A549 (cell line): Measurements from ENCODE around the gene CENPM. TPM values are rescaled to one million over a fixed set of nuclear protein-coding genes. Genes with fewer than 3 reads are reported as not detected.

Experiments used
- ATAC-seq, 2 experiments: fragments of 200-7000 bp in 1 of 2; fragments of >200 bp in 1 of 2; cut with Nextera tagmentation in 1 of 2; cut with Tn5 transposase in 1 of 2; 3 replicates each; pipeline versions ENCODE4 v1.8.0 to v1.9.1; 2018 to 2020; ENCODE audit warnings: mild to moderate bottlenecking in 1 of 2, moderate library complexity in 1 of 2
- CTCF ChIA-PET: fragments of 300-600 bp; sonication (Branson Sonifier 250); formaldehyde crosslinking; extraction: SDS; loops from one replicate; lab custom pipeline; 2021; ENCODE audit warnings: antibody characterized with exemption, inconsistent platforms; lab: Yijun Ruan, JAX
- POLR2A ChIA-PET: fragments of 350-600 bp; formaldehyde crosslinking; extraction: SDS; loops from one replicate; lab custom pipeline; 2021; ENCODE audit warnings: antibody characterized with exemption, inconsistent platforms; lab: Yijun Ruan, JAX
- DNase-seq, 2 experiments: peaks; one replicate each; pipeline versions ENCODE4 v3.0.0 to v3.0.0-alpha.2; 2011 to 2016; ENCODE audit warnings: low read depth in 1 of 2, low spot score in 1 of 2
- FAIRE-seq: peaks from 2 replicates; lab custom pipeline; 2011; peaks lifted over from hg19 to GRCh38; lab: Jason Lieb, UNC
- H3K27ac ChIP-seq, 2 experiments: fragments of >200 bp; sonication (Bioruptor Twin); formaldehyde crosslinking; 3 replicates each; pipeline ENCODE4 v1.5.1; 2016 to 2017
- H3K4me1 ChIP-seq: fragments of >200 bp; sonication (Bioruptor Twin); formaldehyde crosslinking; 3 replicates; pipeline ENCODE4 v1.6.1; 2016
- H3K4me2 ChIP-seq: fragments of >200 bp; sonication (Bioruptor Twin); formaldehyde crosslinking; 3 replicates; pipeline ENCODE4 v1.6.1; 2016
- H3K4me3 ChIP-seq: fragments of >200 bp; sonication (Bioruptor Twin); formaldehyde crosslinking; 3 replicates; pipeline ENCODE4 v1.5.1; 2016
- H3K9me3 ChIP-seq: fragments of >200 bp; sonication (Bioruptor Twin); formaldehyde crosslinking; 3 replicates; pipeline ENCODE4 v1.6.1; 2016
- ATOH8 ChIP-seq: fragments of 250-450 bp; sonication (Bioruptor Pico); IDR thresholded peaks from 2 replicates; pipeline ENCODE4 v1.5.0; 2020; ENCODE audit warnings: low read depth, mild to moderate bottlenecking, moderate library complexity
- BCL3 ChIP-seq: fragments of >200 bp; sonication (Bioruptor Twin); formaldehyde crosslinking; IDR thresholded peaks from 3 replicates; pipeline ENCODE4 v1.6.1; 2016
- BHLHE40 ChIP-seq: IDR thresholded peaks from 2 replicates; pipeline ENCODE4 v1.6.1; 2012; ENCODE audit warnings: low read depth, low read length, inconsistent platforms
- E2F6 ChIP-seq: IDR thresholded peaks from 2 replicates; pipeline ENCODE4 v1.6.1; 2012; ENCODE audit warnings: low read depth, borderline replicate concordance
- EHMT2 ChIP-seq: fragments of 200-600 bp; sonication (generic); IDR thresholded peaks from 2 replicates; pipeline ENCODE4 v1.6.1; 2016; ENCODE audit warnings: antibody characterized with exemption, low read depth, mild to moderate bottlenecking, moderate library complexity
- FOSB ChIP-seq: fragments of 250-450 bp; sonication (Bioruptor Pico); IDR thresholded peaks from 2 replicates; pipeline ENCODE4 v1.5.0; 2020; ENCODE audit warnings: mild to moderate bottlenecking, moderate library complexity
- GATA3 ChIP-seq: IDR thresholded peaks from 2 replicates; pipeline ENCODE4 v1.6.1; 2012; ENCODE audit warnings: borderline replicate concordance
- HES2 ChIP-seq: fragments of >200 bp; sonication (Bioruptor Twin); formaldehyde crosslinking; IDR thresholded peaks from 2 replicates; pipeline ENCODE4 v1.6.1; 2016
- HEYL ChIP-seq: fragments of 250-450 bp; sonication (Bioruptor Pico); IDR thresholded peaks from 2 replicates; pipeline ENCODE4 v1.8.0; 2021; ENCODE audit warnings: mild to moderate bottlenecking, moderate library complexity
- HOXB13 ChIP-seq: fragments of 250-450 bp; sonication (Bioruptor Pico); IDR thresholded peaks from 2 replicates; pipeline ENCODE4 v1.5.0; 2020; ENCODE audit warnings: low read depth, mild to moderate bottlenecking, moderate library complexity
- MAFK ChIP-seq: fragments of 450-650 bp; IDR thresholded peaks from 2 replicates; pipeline ENCODE4 v1.6.1; 2014; ENCODE audit not compliant: partially characterized antibody
- NPAS2 ChIP-seq: fragments of 250-450 bp; sonication (Bioruptor Pico); IDR thresholded peaks from 2 replicates; pipeline ENCODE4 v1.8.0; 2022; ENCODE audit warnings: mild to moderate bottlenecking, moderate library complexity, borderline replicate concordance
- POLR2A ChIP-seq: IDR thresholded peaks from 2 replicates; pipeline ENCODE4 v1.6.1; 2012; ENCODE audit warnings: mild to moderate bottlenecking, low read length
- RARB ChIP-seq: fragments of 250-450 bp; sonication (Bioruptor Pico); IDR thresholded peaks from 2 replicates; pipeline ENCODE4 v1.8.0; 2021; ENCODE audit warnings: mild to moderate bottlenecking, moderate library complexity
- RCOR1 ChIP-seq: fragments of 150-350 bp; IDR thresholded peaks from 2 replicates; pipeline ENCODE4 v1.6.1; 2014; ENCODE audit warnings: antibody characterized with exemption, low read length, low read depth
- REST ChIP-seq: fragments of 200-600 bp; sonication (generic); IDR thresholded peaks from 2 replicates; pipeline ENCODE4 v1.6.1; 2016; ENCODE audit warnings: antibody characterized with exemption, mild to moderate bottlenecking, moderate library complexity
- RNF2 ChIP-seq: fragments of 200-600 bp; sonication (generic); IDR thresholded peaks from 2 replicates; pipeline ENCODE4 v1.6.1; 2016; ENCODE audit warnings: low read depth, mild to moderate bottlenecking, antibody characterized with exemption, moderate library complexity, borderline replicate concordance
- SMC3 ChIP-seq: fragments of >200 bp; sonication (Bioruptor Twin); formaldehyde crosslinking; IDR thresholded peaks from 3 replicates; pipeline ENCODE4 v1.6.1; 2018; ENCODE audit warnings: inconsistent platforms
- SREBF2 ChIP-seq: fragments of 450-650 bp; IDR thresholded peaks from 2 replicates; pipeline ENCODE4 v1.6.1; 2014; ENCODE audit warnings: mild to moderate bottlenecking, moderate library complexity
- TP53 ChIP-seq: fragments of 250-450 bp; sonication (Bioruptor Pico); IDR thresholded peaks from 2 replicates; pipeline ENCODE4 v1.5.0; 2021; ENCODE audit warnings: mild to moderate bottlenecking, moderate library complexity
- ZSCAN20 ChIP-seq: fragments of 250-450 bp; sonication (Bioruptor Pico); IDR thresholded peaks from 2 replicates; pipeline ENCODE4 v1.8.0; 2022; ENCODE audit warnings: mild to moderate bottlenecking, moderate library complexity
- WGBS: methylation state at CpG from one replicate; pipeline ENCODE4 v1.1.6; 2017; ENCODE audit errors: missing lambda C conversion rate; 5-methylcytosine and 5-hydroxymethylcytosine counted together
- polyA plus RNA-seq, 4 experiments: library from polyadenylated mRNA; depleted of rRNA in 3 of 4; stranded (reverse); fragments of >200 nt; fragmentation: RNase III in 1 of 4; extraction: RNeasy Plus Mini Kit Qiagen cat#74134 plus additional on column Dnase treatment in 1 of 4; gene quantifications; 2 replicates in 3 of 4; 3 replicates in 1 of 4; pipeline ENCODE4 v1.2.3, GENCODE V29; 2011 to 2017

CENPM gene
- polyA plus RNA-seq, 2 of the 4 experiments (the other 2 are of a cell fraction), result 22.3 to 40.1 TPM

- Histone ChIP-seq H3K4me2 (no peak overlapping the region), H3K27ac (no peak overlapping the region), H3K9me3 (peaks cover 12% of the 10 kb centered on the region), H3K4me3 (no peak overlapping the region), H3K4me1 (peaks cover 3% of the 10 kb centered on the region; the same call in 1 of the 3 replicates)
- ATAC-seq, result no peak
- no peak for DNase-seq
- TF ChIP-seq GATA3 (no peak), RARB (no peak), HEYL (CRISPR knock-in tag) (no peak), POLR2A (no peak), RNF2 (no peak), EHMT2 (no peak)
- ChIA-PET CTCF (no interaction called here), POLR2A (no interaction called here)
- 34% methylated on average over 3 of the region's 3 CpGs for WGBS
- no peak for FAIRE-seq
Measured at GRCh38 chr22:41995211-41995610, 48.3 kb upstream of the CENPM start.

GRCh38 chr22:41992496-41992895 lies 45.5 kb upstream of the CENPM start:
- no peak overlapping the region for H3K4me3 ChIP-seq
- H3K27ac ChIP-seq, result no peak overlapping the region
- H3K4me2 ChIP-seq, result no peak overlapping the region
- no peak for DNase-seq
- CTCF ChIA-PET, result no interaction called here
- TF ChIP-seq GATA3 (no peak), HES2 (no peak), REST (no peak), POLR2A (no peak), MAFK (no peak), SMC3 (no peak), EHMT2 (no peak), FOSB (CRISPR knock-in tag) (no peak), TP53 (CRISPR knock-in tag) (no peak), BHLHE40 (no peak), NPAS2 (CRISPR knock-in tag) (no peak), BCL3 (no peak), E2F6 (no peak)
- TF ChIP-seq, all 56 proteins: peak for 0
- Histone ChIP-seq H3K9me3 (no peaks in the 10 kb centered on the region), H3K4me1 (no peaks in the 10 kb centered on the region)
- POLR2A ChIA-PET, result no interaction called here
- FAIRE-seq, result no peak
- WGBS, result 55% methylated on average over 5 of the region's 5 CpGs
- no peak for ATAC-seq

- no peak for ATAC-seq
- DNase-seq, result no peak
- Histone ChIP-seq H3K4me3 (no peak overlapping the region), H3K4me2 (no peak overlapping the region), H3K9me3 (no peaks in the 10 kb centered on the region), H3K4me1 (no peaks in the 10 kb centered on the region), H3K27ac (no peak overlapping the region)
- TF ChIP-seq ZSCAN20 (CRISPR knock-in tag) (no peak), RARB (no peak), MAFK (no peak), RCOR1 (no peak), ATOH8 (CRISPR knock-in tag) (no peak), HOXB13 (CRISPR knock-in tag) (no peak), SREBF2 (no peak)
- ChIA-PET CTCF (no interaction called here), POLR2A (no interaction called here)
- 73% methylated on average over 5 of the region's 7 CpGs for WGBS
- FAIRE-seq, result no peak
Measured at GRCh38 chr22:41991111-41991510, 44.2 kb upstream of the CENPM start.
